ENCODE results near the gene PPA1.
A peak's percentile ranks its signal among the peaks of the same experiment; 100 is the strongest.
"Not testable (repeated sequence)": the region's sequence is repeated elsewhere in the genome, so short reads cannot be mapped to it uniquely, and the experiment has no call there.

The PPA1 gene

GRCh38 chr10:70253878-70254765 lies 20.9 kb upstream of the PPA1 start:
- no peak for DNase-seq

- DNase-seq: no peak
Observed at GRCh38 chr10:70250961-70251680, 17.9 kb upstream of the PPA1 start.

GRCh38 chr10:70247360-70247759 lies 14.1 kb upstream of the PPA1 start:
- no peak for DNase-seq

- no peak for DNase-seq
Observed at GRCh38 chr10:70241081-70241480, 7.9 kb upstream of the PPA1 start.

GRCh38 chr10:70239986-70240385 lies 6.8 kb upstream of the PPA1 start:
- DNase-seq: not testable (repeated sequence)

- not testable (repeated sequence) for DNase-seq
Observed at GRCh38 chr10:70239077-70239976, 6.1 kb upstream of the PPA1 start.

GRCh38 chr10:70237958-70238536 lies 4.8 kb upstream of the PPA1 start:
- not testable (repeated sequence) for DNase-seq

GRCh38 chr10:70234668-70235447 lies 1.6 kb upstream of the PPA1 start:
- no peak for DNase-seq

- peak; percentile 3 for DNase-seq
Observed at GRCh38 chr10:70233939-70234300, 691 bp upstream of the PPA1 start.

GRCh38 chr10:70232859-70233108 lies 445 bp downstream of the PPA1 start:
- peak; percentile 14 for DNase-seq

- peak; percentile 53 for DNase-seq
Observed at GRCh38 chr10:70232155-70232858, 922 bp downstream of the PPA1 start.

- DNase-seq: no peak
Observed at GRCh38 chr10:70228491-70228890, 4.7 kb downstream of the PPA1 start.

GRCh38 chr10:70227548-70228320 lies 5.5 kb downstream of the PPA1 start:
- DNase-seq: no peak

- DNase-seq: no peak
Observed at GRCh38 chr10:70223728-70224127, 9.5 kb downstream of the PPA1 start.

- DNase-seq: not testable (repeated sequence)
Observed at GRCh38 chr10:70222811-70223447, 10.3 kb downstream of the PPA1 start.

GRCh38 chr10:70222340-70222794 lies 10.9 kb downstream of the PPA1 start:
- no peak for DNase-seq

- DNase-seq: no peak
Observed at GRCh38 chr10:70221030-70221429, 12.2 kb downstream of the PPA1 start.

GRCh38 chr10:70212879-70213278 lies 20.4 kb downstream of the PPA1 start:
- no peak for DNase-seq

GRCh38 chr10:70212277-70212676 lies 21.0 kb downstream of the PPA1 start:
- no peak for DNase-seq

GRCh38 chr10:70206762-70207161 lies 26.5 kb downstream of the PPA1 start:
- no peak for DNase-seq

Data from CD4-positive, alpha-beta T cell treated with Interleukin-6 for 4 hours (primary cell).